ENCODE data around the gene TRIM41. TPM values are rescaled to one million over a fixed set of nuclear protein-coding genes. Genes with fewer than 3 reads are reported as not detected.

Gene TRIM41
- total and polyA plus RNA-seq, 3 experiments from 2014 or later: 2.2 to 42.7 (median 35.2) TPM

DNA sequence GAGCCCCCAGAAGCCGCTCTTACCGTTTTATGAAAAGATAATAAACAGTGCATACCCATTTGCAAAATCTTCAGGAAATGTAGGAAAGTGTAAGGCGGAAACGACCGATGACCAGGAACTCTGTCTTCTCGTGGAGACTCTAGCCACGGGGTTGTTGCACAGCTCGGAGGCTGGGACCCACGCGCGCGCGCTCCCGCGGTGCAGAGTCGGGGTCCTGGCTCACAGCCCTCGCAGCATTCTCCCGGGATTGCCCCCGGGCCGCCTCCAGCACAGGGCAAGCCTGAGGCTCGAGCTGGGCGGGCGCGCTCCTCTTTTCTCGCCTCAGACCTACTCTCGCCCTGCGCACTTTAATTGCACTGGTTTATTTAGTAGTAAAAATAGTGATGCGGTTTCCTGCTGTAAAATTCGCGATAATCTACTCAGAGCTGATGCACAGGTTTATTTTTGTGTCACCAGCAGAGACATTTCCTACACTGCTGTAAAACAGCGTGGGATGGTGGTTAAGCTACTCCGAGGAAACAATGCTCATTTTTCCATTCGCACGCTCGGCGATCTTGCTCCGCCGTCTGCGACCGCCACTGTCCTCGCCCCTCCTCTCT is 33.6 kb upstream of the TRIM41 start:
- Mint-ChIP-seq H3K36me3 (peaks cover 0 to 34% (median 0%) of the 10 kb centered on the region in 3 donors), H3K27ac (peak overlapping the region; percentile 92 to 100 (median 98)), H3K9me3 (peaks cover 0 to 18% (median 12%) of the 10 kb centered on the region in 5 donors), H3K27me3 (peaks cover 0 to 36% of the 10 kb centered on the region in 2 donors), H3K4me3 (peak overlapping the region; percentile 94 to 100 (median 97)), H3K4me1 (peaks cover 39 to 64% (median 53%) of the 10 kb centered on the region in 3 donors)
- H3K36me3 ChIP-seq (ENCODE audit: insufficient read depth, low read length): no peaks in the 10 kb centered on the region
- H3K27ac ChIP-seq (ENCODE audit: low read depth, low read length): peak overlapping the region; percentile 83
- H3K9me3 ChIP-seq (ENCODE audit: low read length): no peaks in the 10 kb centered on the region
- DNase-seq: peak; percentile 33 to 78 (median 68)
- peaks cover 10% of the 10 kb centered on the region for H3K4me1 ChIP-seq (ENCODE audit: insufficient read depth, low read length)
- peak overlapping the region; percentile 100 for H3K4me3 ChIP-seq (ENCODE audit: low read length)
- POLR2A ChIA-PET: interaction anchor here (0.9 to 6.3 kb wide), 9 partner anchors 16 to 359 kb away, joined by 3 to 168 read pairs (median 18); partner anchors contain the start of genes RACK1, TRIM41, TRIM52 and TRIM7
- no peaks in the 10 kb centered on the region for H3K27me3 ChIP-seq (ENCODE audit: insufficient read depth, low read length, poor library complexity, severe bottlenecking)
- CTCF ChIA-PET: interaction anchor here (0.7 to 11.3 kb wide), 12 partner anchors 9 to 71 kb away, joined by 3 to 164 read pairs (median 6); partner anchors contain the start of genes TRIM41, TRIM52 and TRIM7

DNA sequence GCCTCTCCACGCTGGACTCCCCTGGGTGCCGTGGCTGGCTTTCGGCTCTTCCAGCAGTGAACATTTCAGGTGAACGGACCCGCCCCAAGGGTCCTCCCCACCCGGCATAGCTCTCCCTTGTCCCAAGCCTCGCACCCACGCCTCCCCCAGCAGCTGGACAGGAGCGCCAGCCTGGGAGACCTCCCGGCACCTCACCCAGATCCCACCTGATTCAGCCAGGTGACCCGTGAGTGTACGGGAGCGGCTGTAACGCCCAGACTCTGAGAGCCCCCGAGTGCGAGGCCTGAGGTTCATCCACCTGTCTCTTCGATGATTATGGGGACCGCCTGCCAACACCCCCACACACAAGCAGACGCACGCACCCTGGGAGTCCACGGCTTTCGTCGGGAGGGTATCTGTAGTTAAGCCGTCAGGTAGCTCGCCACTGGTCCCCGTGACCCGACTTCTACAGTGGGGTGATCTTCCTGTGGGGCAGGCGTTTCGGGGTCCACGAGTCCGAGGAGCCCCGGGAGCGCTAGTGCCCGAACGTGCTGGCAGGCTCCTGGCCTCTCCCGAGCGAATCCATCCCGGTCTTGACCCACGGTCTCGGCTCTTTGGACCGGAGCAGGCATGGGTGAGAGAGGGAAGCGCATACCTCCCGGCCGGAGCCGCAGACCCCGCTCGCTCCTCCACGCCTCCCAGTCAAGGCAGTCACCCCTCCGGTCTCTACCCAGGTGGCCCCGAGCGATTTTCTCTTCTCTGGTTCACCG is 32.9 kb upstream of the TRIM41 start:
- H3K27ac Mint-ChIP-seq: peak overlapping the region; percentile 92 to 100 (median 98)
- CTCF ChIA-PET: interaction anchor here (0.7 to 11.3 kb wide), 13 partner anchors 8 to 92 kb away, joined by 3 to 164 read pairs (median 4); partner anchors contain the start of genes TRIM41, TRIM52 and TRIM7

DNA sequence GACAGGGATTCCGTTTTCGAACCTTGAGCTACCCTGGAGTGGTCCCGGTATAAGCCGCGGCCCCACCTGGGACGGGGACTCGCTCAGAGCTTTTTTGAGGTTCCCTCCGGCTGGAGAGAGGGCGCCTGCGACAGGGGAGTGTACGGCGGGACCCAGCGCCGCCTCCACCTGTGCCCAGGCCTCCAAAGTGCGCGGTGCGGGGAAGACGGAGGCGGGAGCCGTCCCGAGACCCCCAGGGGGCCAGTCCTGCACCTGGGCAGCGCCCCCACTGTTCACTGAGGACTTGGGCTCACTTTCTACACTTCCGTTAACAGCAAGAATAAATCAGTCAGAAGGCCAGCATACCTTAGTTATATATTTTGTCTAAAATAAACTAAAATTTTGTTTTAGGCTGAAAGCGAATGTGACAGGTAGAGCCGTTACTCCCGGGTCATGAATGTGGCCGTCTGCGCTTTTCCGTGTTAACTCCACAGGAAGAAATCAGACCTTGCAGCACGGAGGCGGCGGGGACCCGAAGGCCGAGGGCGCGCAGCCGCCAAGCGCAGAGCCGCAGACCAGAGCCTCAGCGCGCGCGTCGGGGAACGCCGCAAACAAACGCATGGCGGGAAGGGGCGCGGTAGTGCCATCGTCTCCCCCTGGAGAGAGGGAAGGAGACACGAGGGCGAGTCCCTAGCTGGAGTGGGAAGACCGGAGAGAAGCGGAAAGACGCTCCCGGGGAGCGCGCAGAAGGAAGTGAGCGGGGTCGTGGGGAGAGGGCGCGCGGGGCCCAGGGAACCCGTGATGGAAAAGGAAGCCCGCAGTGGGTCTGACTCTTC is 32.2 kb upstream of the TRIM41 start:
- peak; percentile 27 to 68 (median 43) for DNase-seq
- peak overlapping the region; percentile 83 for H3K27ac ChIP-seq (ENCODE audit: low read depth, low read length)
- POLR2A ChIA-PET: interaction anchor here (0.6 to 6.3 kb wide), 14 partner anchors 8 to 380 kb away, joined by 3 to 168 read pairs (median 4); partner anchors contain the start of genes TRIM41, TRIM52 and TRIM7
- H3K27me3 ChIP-seq (ENCODE audit: insufficient read depth, low read length, poor library complexity, severe bottlenecking): no peaks in the 10 kb centered on the region
- peaks cover 0 to 36% of the 10 kb centered on the region in 2 donors for H3K27me3 Mint-ChIP-seq
- H3K4me3 ChIP-seq (ENCODE audit: low read length): peak overlapping the region; percentile 100
- H3K9me3 Mint-ChIP-seq: peaks cover 0 to 18% (median 12%) of the 10 kb centered on the region in 5 donors
- H3K36me3 Mint-ChIP-seq: peaks cover 0 to 34% (median 0%) of the 10 kb centered on the region in 3 donors
- H3K27ac Mint-ChIP-seq: peak overlapping the region; percentile 93 to 100 (median 98)
- CTCF ChIA-PET: interaction anchor here (0.7 to 11.3 kb wide), 16 partner anchors 8 to 91 kb away, joined by 3 to 164 read pairs (median 6); partner anchors contain the start of genes RACK1, TRIM41, TRIM52 and TRIM7
- H3K9me3 ChIP-seq (ENCODE audit: low read length): no peaks in the 10 kb centered on the region
- H3K4me3 Mint-ChIP-seq: peak overlapping the region; percentile 94 to 100 (median 97)
- H3K36me3 ChIP-seq (ENCODE audit: insufficient read depth, low read length): no peaks in the 10 kb centered on the region
- H3K4me1 Mint-ChIP-seq: peaks cover 32 to 53% (median 43%) of the 10 kb centered on the region in 3 donors
- peaks cover 6% of the 10 kb centered on the region for H3K4me1 ChIP-seq (ENCODE audit: insufficient read depth, low read length)

More for the DNA sequence above, 32.9 kb upstream of the TRIM41 start:
- DNase-seq: peak in 3 of 5 donors; percentile 27 to 70 (median 33)
- no peaks in the 10 kb centered on the region for H3K27me3 ChIP-seq (ENCODE audit: insufficient read depth, low read length, poor library complexity, severe bottlenecking)
- no peaks in the 10 kb centered on the region for H3K9me3 ChIP-seq (ENCODE audit: low read length)
- peaks cover 38 to 59% (median 48%) of the 10 kb centered on the region in 3 donors for H3K4me1 Mint-ChIP-seq
- peaks cover 0 to 36% of the 10 kb centered on the region in 2 donors for H3K27me3 Mint-ChIP-seq
- H3K4me1 ChIP-seq (ENCODE audit: insufficient read depth, low read length): peaks cover 6% of the 10 kb centered on the region
- H3K36me3 Mint-ChIP-seq: peaks cover 0 to 34% (median 0%) of the 10 kb centered on the region in 3 donors
- peak overlapping the region; percentile 83 for H3K27ac ChIP-seq (ENCODE audit: low read depth, low read length)
- no peaks in the 10 kb centered on the region for H3K36me3 ChIP-seq (ENCODE audit: insufficient read depth, low read length)
- H3K4me3 Mint-ChIP-seq: peak overlapping the region; percentile 94 to 100 (median 97)
- POLR2A ChIA-PET: interaction anchor here (1.5 to 6.3 kb wide), 7 partner anchors 15 to 359 kb away, joined by 3 to 168 read pairs (median 30); partner anchors contain the start of genes RACK1, TRIM41, TRIM52 and TRIM7
- H3K4me3 ChIP-seq (ENCODE audit: low read length): peak overlapping the region; percentile 100
- peaks cover 0 to 18% (median 12%) of the 10 kb centered on the region in 5 donors for H3K9me3 Mint-ChIP-seq

DNA sequence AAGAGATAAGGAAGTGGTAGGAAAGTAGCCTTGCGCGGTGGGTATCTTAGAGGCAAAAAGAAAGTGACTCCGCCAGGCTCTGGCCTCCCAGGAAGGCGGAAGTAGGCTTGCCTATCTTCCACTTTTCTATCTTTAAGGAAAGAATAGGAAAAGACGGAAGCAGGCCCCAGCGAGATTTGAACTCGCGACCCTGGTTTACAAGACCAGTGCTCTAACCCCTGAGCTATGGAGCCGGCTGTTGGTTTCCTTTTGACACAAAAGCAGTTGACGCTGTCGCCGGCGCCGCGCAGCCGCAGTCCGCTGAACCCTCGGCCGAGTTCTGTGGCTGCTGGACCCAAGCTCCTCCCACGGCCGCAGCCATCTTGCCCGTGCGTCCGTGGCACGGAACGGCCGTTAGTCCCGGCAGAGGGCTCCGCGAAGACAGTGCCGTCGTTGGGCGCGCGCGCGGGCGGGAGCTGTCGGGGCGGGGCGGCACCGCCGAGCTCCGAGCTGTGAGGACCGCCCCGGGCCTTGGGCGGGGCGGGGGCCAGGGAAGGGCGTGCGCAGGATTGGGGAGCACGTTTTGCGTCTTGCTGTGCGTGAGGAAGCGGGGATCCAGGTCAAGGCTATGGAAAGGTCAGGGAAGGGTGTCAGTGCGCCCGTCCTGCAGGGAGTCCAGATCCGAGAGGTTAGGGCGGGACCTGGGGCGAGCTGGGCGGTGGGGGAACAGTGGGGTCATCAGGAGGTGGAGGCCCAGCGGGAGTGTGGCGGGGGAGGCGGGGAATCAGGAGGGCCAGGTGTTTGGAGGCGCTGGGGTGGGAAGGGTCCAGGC is 31.4 kb upstream of the TRIM41 start:
- Mint-ChIP-seq H3K27me3 (peaks cover 0 to 36% of the 10 kb centered on the region in 2 donors), H3K4me3 (peak overlapping the region; percentile 94 to 100 (median 97)), H3K9me3 (peaks cover 0 to 18% (median 12%) of the 10 kb centered on the region in 5 donors), H3K4me1 (peaks cover 27 to 47% (median 35%) of the 10 kb centered on the region in 3 donors), H3K27ac (peak overlapping the region; percentile 93 to 100 (median 97)), H3K36me3 (peaks cover 0 to 34% (median 0%) of the 10 kb centered on the region in 3 donors)
- ChIA-PET CTCF (interaction anchor here (0.9 to 11.3 kb wide), 11 partner anchors 16 to 90 kb away, joined by 3 to 164 read pairs (median 7); partner anchors contain the start of genes RACK1, TRIM41, TRIM52 and TRIM7), POLR2A (interaction anchor here (0.6 to 6.3 kb wide), 12 partner anchors 9 to 381 kb away, joined by 3 to 168 read pairs (median 4); partner anchors contain the start of genes TRIM41, TRIM52 and TRIM7)
- peak overlapping the region; percentile 83 for H3K27ac ChIP-seq (ENCODE audit: low read depth, low read length)
- peaks cover 6% of the 10 kb centered on the region for H3K4me1 ChIP-seq (ENCODE audit: insufficient read depth, low read length)
- peak; percentile 90 to 97 (median 95) for DNase-seq
- no peaks in the 10 kb centered on the region for H3K36me3 ChIP-seq (ENCODE audit: insufficient read depth, low read length)
- no peaks in the 10 kb centered on the region for H3K27me3 ChIP-seq (ENCODE audit: insufficient read depth, low read length, poor library complexity, severe bottlenecking)
- no peaks in the 10 kb centered on the region for H3K9me3 ChIP-seq (ENCODE audit: low read length)
- H3K4me3 ChIP-seq (ENCODE audit: low read length): peak overlapping the region; percentile 100

DNA sequence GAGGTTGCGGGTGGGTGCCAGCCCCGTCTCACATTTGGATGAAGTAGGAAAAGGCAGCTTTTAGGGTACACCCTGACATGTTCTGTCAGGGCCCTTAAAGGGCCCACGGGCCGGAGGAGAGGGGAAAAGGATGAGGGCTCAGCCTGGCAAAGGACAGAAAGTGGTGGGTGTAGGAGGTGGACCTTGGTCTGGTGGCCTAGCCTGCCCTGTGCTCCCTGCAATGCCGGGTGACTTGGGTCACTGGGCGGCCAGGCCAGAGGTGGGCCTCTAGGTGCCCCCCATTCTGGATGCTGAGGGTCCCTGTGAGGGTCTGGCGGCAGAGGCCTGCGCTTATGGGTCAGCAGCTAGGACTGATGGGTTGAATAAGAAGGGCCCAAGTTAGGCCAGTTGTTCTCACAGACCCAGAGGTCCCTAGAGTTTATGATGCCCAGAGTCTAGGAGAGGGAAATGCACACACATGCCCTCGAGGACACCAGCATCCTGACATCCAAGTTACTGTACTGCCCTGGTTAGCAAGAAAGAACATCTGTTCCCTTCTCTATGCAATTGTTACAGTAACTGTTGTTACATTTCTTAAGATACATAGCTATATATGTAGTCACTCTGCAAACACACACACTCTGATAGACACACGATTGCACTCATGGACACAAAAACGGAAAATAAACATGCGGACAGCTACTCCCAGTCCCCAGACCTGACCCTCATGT is 30.6 kb upstream of the TRIM41 start:
- no peaks in the 10 kb centered on the region for H3K36me3 ChIP-seq (ENCODE audit: insufficient read depth, low read length)
- peaks cover 6% of the 10 kb centered on the region for H3K4me1 ChIP-seq (ENCODE audit: insufficient read depth, low read length)
- Mint-ChIP-seq H3K36me3 (peaks cover 0 to 34% (median 0%) of the 10 kb centered on the region in 3 donors), H3K27me3 (peaks cover 0 to 36% of the 10 kb centered on the region in 2 donors), H3K27ac (peak overlapping the region; percentile 83 to 100 (median 97)), H3K4me1 (peaks cover 25 to 43% (median 30%) of the 10 kb centered on the region in 3 donors), H3K4me3 (peak overlapping the region; percentile 94 to 100 (median 97)), H3K9me3 (peaks cover 0 to 18% (median 12%) of the 10 kb centered on the region in 5 donors)
- peak overlapping the region; percentile 83 for H3K27ac ChIP-seq (ENCODE audit: low read depth, low read length)
- H3K4me3 ChIP-seq (ENCODE audit: low read length): peak overlapping the region; percentile 100
- CTCF ChIA-PET: interaction anchor here (1.1 to 11.3 kb wide), 10 partner anchors 9 to 71 kb away, joined by 3 to 164 read pairs (median 7); partner anchors contain the start of genes RACK1, TRIM41, TRIM52 and TRIM7
- H3K9me3 ChIP-seq (ENCODE audit: low read length): no peaks in the 10 kb centered on the region
- no peak for DNase-seq
- no peaks in the 10 kb centered on the region for H3K27me3 ChIP-seq (ENCODE audit: insufficient read depth, low read length, poor library complexity, severe bottlenecking)
- POLR2A ChIA-PET: interaction anchor here (0.8 to 6.3 kb wide), 10 partner anchors 10 to 382 kb away, joined by 3 to 168 read pairs (median 4); partner anchors contain the start of genes TRIM41, TRIM52 and TRIM7

DNA sequence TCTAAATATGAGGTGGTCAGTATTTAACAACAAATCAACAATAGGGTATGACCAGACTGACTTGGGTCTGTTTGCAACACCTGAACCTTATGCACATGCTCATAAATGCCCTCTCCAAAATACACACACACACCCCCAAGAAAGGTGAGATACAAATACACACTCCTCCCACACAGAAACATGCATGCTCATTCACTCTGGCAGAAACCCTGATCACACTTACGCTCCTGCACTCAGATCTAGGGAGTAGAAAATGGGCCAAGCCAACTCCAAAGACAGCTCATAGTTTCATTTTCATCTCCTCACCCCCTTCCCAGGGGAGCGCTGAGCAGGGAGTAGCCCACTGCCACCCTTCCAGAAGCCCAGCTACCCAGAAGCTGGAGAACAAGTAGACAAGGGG is 29.4 kb upstream of the TRIM41 start:
- no peak overlapping the region for H3K4me3 ChIP-seq (ENCODE audit: low read length)
- Mint-ChIP-seq H3K9me3 (peaks cover 0 to 10% (median 6%) of the 10 kb centered on the region in 5 donors), H3K4me3 (peak overlapping the region in 4 of 7 donors; percentile 41 to 100 (median 63)), H3K27ac (peak overlapping the region in 3 of 8 donors; percentile 26 to 100 (median 66)), H3K36me3 (peaks cover 0 to 30% (median 0%) of the 10 kb centered on the region in 3 donors), H3K4me1 (peaks cover 18 to 33% (median 18%) of the 10 kb centered on the region in 3 donors), H3K27me3 (peaks cover 0 to 24% of the 10 kb centered on the region in 2 donors)
- no peak for DNase-seq
- peaks cover 6% of the 10 kb centered on the region for H3K4me1 ChIP-seq (ENCODE audit: insufficient read depth, low read length)
- no peaks in the 10 kb centered on the region for H3K27me3 ChIP-seq (ENCODE audit: insufficient read depth, low read length, poor library complexity, severe bottlenecking)
- no peak overlapping the region for H3K27ac ChIP-seq (ENCODE audit: low read depth, low read length)
- ChIA-PET POLR2A (interaction anchor here (0.5 to 6.3 kb wide), 2 partner anchors 12 to 69 kb away, joined by 4 to 168 read pairs; partner anchors contain the start of gene TRIM7), CTCF (interaction anchor here (1.6 to 11.3 kb wide), 2 partner anchors 14 to 22 kb away, joined by 4 to 164 read pairs; partner anchors contain the start of gene TRIM7)
- no peaks in the 10 kb centered on the region for H3K9me3 ChIP-seq (ENCODE audit: low read length)
- H3K36me3 ChIP-seq (ENCODE audit: insufficient read depth, low read length): no peaks in the 10 kb centered on the region
